Tongue (tissue), 2 donors: ENCODE measurements around the gene CWC27. TPM values are rescaled to one million over a fixed set of nuclear protein-coding genes. Genes with fewer than 3 reads are reported as not detected.

Source experiments
- DNase-seq: peaks from one replicate; pipeline ENCODE4 v3.0.0-alpha.2; 2015
- total RNA-seq: library from RNA; depleted of rRNA; stranded (reverse); fragments of >200 nt; gene quantifications from one replicate; pipeline ENCODE4 v1.2.3, GENCODE V29; 2014

CWC27 gene
- total RNA-seq, 1 donor from 2014 or later, result 22.6 TPM

GRCh38 chr5:64980176-64980575 is 211.4 kb downstream of the CWC27 start:
- peak; percentile 43 for DNase-seq

- no peak for DNase-seq
These were observed 219.0 kb downstream of the CWC27 start for GRCh38 chr5:64987768-64988167.

- no peak for DNase-seq
These were observed 240.5 kb downstream of the CWC27 start for GRCh38 chr5:65009207-65009606.

DNA sequence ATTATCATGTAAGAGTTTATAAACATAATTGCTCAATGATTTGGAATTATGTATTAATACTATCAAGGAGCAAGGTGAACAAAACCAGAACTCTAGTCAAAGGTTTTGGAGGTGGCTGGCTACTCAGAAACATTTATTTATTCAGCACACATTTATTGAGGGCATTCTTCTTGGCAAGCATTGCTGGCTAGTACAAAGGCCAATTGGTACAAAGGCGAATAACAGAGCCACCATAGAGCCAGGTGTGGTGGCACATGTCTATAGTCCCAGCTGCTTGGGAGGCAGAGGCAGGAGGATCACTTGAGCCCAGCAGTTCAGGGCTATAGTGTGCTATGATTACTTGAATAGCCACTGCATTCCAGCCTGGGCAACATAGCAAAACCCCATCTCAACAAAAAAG is 242.1 kb downstream of the CWC27 start:
- no peak for DNase-seq

GRCh38 chr5:65012301-65012892 is 243.7 kb downstream of the CWC27 start:
- DNase-seq, result no peak

GRCh38 chr5:65013166-65013565 is 244.4 kb downstream of the CWC27 start:
- DNase-seq, result no peak

DNA sequence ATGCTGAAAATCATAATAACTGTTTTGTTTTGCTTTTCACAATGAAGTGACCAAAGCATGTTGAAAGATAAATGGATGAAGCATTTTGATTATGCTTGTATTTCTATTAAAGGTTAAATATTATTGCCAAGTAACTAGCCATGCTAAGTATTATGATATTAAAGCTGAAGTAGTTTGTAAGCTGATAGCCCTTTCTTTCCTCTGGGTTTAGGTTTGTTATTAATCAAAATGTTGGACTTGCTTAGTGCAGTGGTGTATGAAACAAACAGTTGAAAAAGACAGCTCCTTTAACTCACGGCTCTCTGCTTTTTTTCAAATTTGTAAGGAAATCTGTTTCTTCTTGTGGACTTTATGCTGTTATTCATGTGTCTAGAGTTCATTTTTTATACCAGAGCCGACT is 246.0 kb downstream of the CWC27 start:
- DNase-seq, result no peak

GRCh38 chr5:65015767-65016166 is 247.0 kb downstream of the CWC27 start:
- DNase-seq, result no peak

- no peak for DNase-seq
These were observed 248.9 kb downstream of the CWC27 start for GRCh38 chr5:65017636-65018035.

- DNase-seq, result no peak
These were observed 250.0 kb downstream of the CWC27 start for GRCh38 chr5:65018763-65019162.

DNA sequence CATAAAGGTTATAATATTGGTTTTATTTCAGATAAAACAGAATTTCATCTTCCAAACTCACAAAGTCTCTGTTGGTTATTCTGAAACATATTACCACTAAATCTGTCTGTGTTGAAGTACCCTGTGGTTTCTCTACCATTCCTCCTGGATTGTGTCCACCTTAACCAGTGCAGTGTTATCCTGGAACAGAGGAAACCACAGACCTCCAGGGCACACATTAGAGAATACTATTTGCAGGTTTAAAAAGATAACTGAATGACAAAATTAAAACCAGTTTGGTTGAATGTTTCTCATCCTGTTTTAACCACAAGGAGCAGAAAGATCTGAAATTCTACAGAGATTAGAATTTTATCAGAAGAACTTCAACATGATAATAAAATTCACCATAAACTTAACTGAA is 251.8 kb downstream of the CWC27 start:
- no peak for DNase-seq

DNA sequence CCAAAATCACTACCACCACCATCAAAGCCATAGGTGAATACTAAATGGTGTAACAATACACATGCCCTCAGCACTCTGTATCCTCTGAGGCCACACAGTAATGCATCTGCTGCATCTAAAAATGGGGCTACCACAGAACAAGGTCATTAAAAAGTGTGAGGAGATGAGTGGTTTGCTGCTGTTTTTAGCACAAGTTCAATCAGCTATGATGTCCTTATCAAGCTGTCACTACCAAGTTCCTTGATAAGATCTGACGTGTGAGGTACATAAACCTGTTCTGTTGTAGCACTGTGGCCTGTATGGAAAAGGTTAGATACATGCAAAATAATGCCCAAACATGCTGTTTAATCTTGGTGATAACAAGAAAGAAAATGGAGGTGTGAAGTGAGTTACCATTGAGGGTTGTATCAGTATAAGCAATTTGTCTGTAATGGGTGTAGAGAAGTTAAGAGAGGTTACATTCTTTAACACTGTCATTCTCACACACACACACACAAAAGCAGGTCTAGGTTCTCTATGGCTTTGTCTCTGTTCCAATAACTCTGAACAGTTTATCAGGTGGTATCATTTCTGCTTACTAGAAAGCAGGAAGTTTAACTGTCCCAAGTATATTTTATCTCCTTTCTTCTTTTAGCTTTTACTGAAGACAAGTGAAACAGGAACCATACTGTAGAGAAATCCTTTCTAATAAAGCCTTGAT is 252.9 kb downstream of the CWC27 start:
- DNase-seq, result no peak

GRCh38 chr5:65022932-65023331 is 254.2 kb downstream of the CWC27 start:
- no peak for DNase-seq

DNA sequence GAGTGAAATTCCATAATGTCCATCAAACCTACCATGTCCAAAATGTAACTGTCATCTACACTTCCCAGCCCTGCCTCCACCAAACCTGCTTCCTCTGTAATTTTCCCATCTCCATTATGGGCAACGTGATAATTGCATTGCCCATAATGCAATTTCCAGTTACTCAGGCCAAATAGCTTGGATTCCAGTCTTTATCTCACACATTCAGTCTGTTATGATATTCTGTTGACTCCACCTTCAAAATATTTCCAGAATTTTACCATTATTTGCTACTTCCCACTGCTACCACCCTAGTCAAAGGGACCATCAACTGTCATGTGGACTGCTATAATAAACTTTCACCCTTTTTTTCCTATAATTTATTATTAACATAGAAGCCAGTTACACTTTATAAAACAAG is 256.0 kb downstream of the CWC27 start:
- DNase-seq, result no peak

- peak; percentile 81 for DNase-seq
These were observed 258.3 kb downstream of the CWC27 start for GRCh38 chr5:65026816-65027548.

DNA sequence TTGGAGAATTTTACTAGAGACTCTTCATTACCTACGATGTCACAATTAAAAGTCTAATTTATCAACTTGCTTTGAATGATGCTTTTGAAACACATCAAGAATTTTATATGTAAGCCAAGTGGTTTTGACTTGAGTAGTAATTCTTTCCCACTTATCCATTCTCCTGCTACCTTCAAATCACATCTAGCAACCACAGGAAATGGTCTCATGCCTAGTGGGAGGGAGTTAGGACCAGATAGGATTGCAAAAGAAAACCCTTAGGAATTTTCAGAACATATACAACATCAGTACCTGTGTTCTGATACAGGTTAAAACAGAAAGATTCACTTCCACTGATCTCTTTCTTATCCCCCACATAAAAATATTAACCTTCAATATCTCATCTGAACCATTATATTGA is 260.4 kb downstream of the CWC27 start:
- no peak for DNase-seq

DNA sequence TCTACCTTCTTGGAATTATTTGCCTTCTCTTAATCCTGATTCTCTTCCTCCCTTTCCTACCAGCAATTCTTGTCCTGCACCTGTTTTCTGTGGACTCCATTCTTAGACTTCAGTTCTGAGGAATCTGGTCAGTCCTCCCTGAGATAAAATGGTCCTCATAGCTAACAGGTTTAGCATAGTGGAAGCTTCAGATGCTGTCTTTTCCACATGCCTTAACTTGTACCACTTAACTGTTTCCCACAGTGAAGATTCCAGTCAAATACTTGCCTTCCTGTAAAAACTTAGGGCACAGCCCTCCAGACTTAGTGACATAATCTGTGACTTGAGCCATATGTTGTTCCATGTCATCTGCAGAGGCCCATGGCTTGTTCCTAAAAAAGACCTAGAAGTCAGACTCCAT is 261.3 kb downstream of the CWC27 start:
- peak; percentile 22 for DNase-seq

GRCh38 chr5:65032250-65032649 is 263.5 kb downstream of the CWC27 start:
- no peak for DNase-seq

DNA sequence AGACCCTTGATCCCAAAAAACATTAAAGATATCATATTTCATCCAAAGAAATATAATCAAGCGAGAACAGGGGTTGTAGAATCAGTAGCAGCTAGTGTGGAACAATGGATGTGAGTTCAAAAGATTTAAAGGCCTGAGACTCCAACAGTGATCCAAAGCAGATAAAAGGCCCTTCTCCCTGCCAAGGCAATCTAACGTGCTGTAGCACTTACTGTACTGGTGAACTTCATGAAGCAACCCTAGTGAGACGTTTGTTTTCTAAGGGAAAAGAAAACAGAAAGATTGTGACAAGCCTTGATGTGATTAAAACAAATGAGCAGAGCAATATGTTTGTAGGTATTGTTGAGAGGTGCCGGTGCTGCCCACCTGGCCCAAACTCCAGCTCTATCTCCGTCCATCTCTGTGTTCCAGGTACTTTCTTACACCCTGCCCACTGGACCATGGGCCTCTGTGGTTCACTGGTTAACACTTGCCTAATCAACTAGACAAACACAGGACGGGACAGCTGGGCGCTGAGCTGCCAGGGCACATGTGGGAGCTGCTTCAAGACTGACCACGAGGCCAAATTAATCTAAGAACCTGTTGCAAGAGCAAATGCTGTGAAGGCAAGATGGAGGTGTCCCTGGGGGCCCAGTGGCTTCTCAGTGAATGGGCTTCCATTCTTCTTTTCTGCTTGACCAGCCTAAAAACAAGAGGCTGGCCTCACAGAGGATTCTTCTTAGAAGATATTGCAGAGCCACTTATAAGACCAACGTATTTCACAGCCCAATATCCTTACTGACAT is 265.5 kb downstream of the CWC27 start:
- DNase-seq, result peak; percentile 31

GRCh38 chr5:65034813-65035209 is 266.1 kb downstream of the CWC27 start:
- peak; percentile 24 for DNase-seq

- DNase-seq, result peak; percentile 95
These were observed 266.8 kb downstream of the CWC27 start for GRCh38 chr5:65035211-65036206.
